OCI-LY7 (cell line): ENCODE results near the gene GDPD4.

Experiments used
- CTCF ChIP-seq: fragments of 200-600 bp; sonication (generic); conservative IDR thresholded peaks from 2 replicates; pipeline ENCODE4 v1.5.1; 2014; ENCODE audit warnings: mild to moderate bottlenecking, antibody characterized with exemption, low read length, moderate library complexity, mixed read lengths
- EZH2phosphoT487 ChIP-seq: fragments of 200-600 bp; sonication (generic); IDR thresholded peaks from 2 replicates; pipeline ENCODE4 v1.6.1; 2018; ENCODE audit warnings: low read depth, borderline replicate concordance, mild to moderate bottlenecking, mixed run types, antibody characterized with exemption, low read length, moderate library complexity, mixed read lengths

- TF ChIP-seq CTCF (no peak), EZH2phosphoT487 (no peak)
Measured at GRCh38 chr11:77266766-77267165, 34.7 kb downstream of the GDPD4 start.
